GM21381 (cell line): Measurements from ENCODE around the gene OTUD5.

ENCODE experiments used
- ATAC-seq: cut with Tn5 transposase; IDR thresholded peaks from one replicate; pipeline ENCODE4 v1.9.1; 2021; ENCODE audit warnings: mild to moderate bottlenecking, moderate library complexity; ENCODE audit not compliant: unreplicated experiment

Gene OTUD5

DNA sequence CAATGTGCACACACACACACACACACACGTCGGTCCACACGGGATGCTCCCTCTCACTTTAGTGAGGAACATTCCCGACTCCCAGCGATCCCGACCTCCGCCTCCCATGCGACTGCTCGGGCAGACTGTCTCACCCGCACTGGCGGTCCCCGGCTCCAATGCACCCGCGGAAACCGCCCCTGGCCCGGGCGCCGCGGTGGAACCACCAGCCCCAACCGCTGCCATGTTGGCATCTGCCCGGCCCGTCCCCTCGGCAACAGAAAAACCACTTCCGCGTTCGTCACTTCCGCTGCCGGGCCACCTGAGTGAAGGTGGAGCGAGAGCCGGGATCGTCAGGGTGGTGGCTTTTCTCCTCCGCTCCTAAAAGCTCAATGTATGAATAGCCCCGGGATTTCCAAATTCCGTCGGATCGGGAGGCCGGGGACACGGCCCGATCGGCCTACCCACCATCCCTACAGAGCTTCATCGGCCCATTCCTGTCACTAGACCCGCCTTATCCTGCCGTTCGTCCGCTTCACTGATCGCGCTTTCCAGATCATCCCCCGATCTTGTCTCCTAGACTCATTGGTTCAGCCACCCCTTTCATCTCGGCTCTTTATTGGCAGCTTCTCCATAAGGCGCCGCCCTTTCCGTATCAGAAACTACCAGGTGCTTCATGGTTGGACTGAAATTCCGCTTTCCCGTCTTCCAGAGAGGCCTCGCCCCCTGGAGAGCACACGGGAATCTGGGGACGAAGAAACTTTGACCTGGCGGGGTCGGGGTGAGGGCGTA is 45.8 kb downstream of the OTUD5 start, which contains the start of gene SLC35A2:
Gene SLC35A2 (minus strand): TSS at position 235 of the 771 bp plus-strand sequence. CDS start 10 bp downstream, at position 225.
- peak; percentile 68 for ATAC-seq

- no peak for ATAC-seq
Observed at GRCh38 chrX:48910926-48911411, 46.4 kb downstream of the OTUD5 start.

DNA sequence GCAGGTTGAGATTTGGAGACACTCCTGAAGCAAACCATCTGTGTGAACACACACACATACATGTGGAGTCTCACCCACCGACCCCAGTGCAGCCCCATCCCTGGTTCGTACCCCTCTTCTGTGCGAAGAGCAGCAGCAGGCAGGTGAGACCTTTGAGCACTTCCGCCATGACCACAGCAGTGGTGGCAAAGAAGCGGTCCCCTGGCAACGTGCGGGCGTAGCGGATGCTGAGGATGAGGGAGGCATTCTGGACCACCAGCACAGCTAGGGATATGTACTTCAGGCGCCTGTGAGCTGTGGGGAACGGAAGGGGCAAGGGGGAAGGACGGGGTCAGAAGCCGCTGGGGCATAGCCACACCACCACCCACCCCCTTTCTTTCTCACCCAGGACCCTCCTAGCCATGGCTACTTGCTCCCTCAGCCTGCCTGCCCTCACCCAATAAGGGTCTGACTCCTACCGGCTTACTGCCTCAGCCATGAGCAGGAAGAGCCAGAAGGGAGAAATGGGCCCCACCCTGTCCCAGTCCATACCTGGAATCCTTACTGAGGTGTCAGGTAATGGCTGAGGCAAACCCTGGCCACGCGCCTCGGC is 47.6 kb downstream of the OTUD5 start:
- no peak for ATAC-seq

DNA sequence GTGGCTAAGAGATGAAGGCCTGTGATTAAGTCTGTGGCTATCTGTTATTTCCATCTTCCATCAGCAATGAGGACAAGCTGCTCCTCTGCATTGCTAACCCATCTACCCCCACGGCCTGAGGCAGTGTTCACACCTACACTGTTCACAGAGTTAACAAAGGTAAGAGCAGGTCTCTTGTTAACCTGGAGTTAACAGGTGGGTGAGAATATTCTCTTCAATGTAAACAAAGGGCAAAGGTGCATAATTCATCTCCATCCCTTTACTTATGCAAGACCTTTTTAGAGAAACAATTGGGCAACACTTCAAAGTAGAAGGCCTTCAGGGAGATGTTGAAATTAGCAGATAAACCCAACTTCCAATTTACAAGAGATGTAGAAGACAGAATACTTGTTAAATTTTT is 48.8 kb downstream of the OTUD5 start:
- ATAC-seq = no peak

DNA sequence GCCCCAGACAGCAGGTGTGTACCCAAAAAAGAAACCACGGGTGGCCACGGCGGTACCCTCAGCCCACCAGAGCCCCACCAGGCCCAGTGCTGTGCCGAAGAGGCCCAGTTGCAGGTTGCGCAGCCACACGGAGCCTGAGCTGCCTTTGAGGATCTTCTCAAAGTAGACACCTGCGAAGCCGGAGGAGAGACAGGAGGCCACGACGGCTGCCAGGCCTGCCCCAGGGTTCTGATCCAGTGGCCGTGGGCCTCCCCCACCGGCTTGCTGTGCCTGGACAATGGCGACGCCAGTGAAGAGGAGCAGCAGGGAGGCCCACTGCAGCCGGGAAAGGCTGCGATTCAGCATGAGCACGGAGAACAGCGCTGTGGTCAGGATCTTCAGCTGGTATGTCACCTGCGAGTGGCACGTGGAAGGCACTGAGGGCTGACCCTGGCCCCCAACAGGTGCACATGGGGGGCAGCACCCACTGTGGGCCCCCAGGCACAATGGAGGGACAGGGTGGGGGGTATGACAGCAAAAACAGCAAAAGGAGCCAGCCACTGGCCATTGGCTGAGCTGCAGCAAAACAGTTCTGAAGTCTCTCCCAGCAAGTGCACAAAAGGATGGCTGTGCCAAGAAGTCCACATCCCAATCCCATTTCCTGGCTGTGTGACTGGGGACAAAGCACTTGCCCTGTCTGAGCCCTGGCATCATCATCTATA is 52.2 kb downstream of the OTUD5 start:
- no peak for ATAC-seq

GRCh38 chrX:48904626-48905025 is 52.8 kb downstream of the OTUD5 start:
- ATAC-seq = no peak

DNA sequence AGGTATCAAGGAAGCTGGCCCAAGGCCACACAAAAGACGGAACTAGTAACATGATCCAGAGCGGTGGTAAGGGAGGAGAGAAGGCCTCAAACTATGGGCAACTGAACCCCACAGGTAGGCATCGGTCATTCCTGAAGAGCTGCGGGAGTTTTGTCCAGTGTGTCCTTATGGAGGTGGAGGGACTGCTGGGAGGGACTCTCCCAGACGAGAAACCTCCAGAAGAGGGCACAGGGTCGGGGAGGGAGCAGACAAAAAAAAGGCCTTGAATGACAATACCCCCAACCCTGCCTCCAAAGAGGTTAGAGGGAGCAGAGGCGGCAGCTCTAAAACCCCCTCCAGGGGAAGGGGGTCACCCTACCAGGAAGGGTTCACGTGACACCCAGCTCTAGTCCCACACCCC is 53.2 kb downstream of the OTUD5 start:
- no peak for ATAC-seq

DNA sequence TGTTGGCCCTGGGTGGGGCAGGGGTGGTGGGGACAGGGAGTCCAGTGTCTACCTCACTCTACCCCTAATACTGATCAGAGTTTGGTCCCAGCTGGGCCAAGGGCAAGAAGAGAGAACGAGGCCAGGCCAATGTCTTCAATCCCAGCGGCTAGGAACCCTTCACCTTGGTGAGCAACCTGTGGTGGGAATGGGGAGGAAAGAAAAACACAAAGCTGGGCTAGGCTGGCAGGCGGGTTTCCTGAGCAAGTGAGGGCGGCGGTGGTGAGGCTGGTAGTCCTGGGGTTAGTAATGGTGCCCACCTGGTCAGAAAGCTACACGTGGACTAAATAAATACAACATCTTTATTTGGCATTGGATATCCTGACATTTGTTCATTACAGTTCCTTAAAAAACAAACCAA is 54.1 kb downstream of the OTUD5 start:
- no peak for ATAC-seq

- ATAC-seq = no peak
Observed at GRCh38 chrX:48902776-48903175, 54.6 kb downstream of the OTUD5 start.

DNA sequence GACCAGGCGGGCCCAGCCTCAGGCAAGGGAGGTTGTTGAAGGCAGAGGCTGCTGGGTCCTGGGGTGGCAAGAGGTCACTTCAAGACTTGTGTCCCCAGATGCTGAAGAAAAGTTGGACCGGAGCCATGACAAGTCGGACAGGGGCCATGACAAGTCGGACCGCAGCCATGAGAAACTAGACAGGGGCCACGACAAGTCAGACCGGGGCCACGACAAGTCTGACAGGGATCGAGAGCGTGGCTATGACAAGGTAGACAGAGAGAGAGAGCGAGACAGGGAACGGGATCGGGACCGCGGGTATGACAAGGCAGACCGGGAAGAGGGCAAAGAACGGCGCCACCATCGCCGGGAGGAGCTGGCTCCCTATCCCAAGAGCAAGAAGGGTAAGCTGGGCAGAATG is 55.3 kb downstream of the OTUD5 start:
- no peak for ATAC-seq

DNA sequence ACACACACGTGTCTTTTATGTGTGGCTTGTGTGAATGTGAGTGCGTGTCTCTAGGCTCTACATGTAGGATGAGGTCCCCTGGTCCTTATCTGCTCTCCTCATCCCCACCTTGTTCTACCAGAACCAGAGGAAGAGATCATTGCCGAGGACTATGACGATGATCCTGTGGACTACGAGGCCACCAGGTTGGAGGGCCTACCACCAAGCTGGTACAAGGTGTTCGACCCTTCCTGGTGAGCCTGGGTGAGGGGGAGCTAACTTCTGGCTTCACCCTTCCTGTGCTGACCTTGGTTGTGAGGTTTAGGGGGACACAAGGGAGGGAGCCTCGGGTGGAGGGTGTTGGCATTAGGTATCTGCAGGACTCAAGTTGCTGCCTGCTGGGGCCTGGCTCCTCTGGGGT is 56.3 kb downstream of the OTUD5 start:
- ATAC-seq = no peak

DNA sequence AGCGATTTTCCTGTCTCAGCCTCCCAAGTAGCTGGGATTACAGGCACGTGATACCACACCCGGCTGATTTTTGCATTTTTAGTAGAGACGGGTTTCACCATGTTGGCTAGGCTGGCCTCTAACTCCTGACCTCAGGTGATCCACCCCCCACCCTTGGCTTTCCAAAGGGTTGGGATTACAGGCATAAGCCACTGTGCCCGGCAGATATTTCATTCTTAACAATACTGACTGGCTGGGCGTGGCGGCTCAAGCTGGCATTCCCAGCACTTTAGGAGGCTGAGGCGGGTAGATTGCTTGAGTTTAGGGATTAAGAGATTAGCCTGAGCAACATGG is 58.4 kb downstream of the OTUD5 start:
- ATAC-seq = no peak

DNA sequence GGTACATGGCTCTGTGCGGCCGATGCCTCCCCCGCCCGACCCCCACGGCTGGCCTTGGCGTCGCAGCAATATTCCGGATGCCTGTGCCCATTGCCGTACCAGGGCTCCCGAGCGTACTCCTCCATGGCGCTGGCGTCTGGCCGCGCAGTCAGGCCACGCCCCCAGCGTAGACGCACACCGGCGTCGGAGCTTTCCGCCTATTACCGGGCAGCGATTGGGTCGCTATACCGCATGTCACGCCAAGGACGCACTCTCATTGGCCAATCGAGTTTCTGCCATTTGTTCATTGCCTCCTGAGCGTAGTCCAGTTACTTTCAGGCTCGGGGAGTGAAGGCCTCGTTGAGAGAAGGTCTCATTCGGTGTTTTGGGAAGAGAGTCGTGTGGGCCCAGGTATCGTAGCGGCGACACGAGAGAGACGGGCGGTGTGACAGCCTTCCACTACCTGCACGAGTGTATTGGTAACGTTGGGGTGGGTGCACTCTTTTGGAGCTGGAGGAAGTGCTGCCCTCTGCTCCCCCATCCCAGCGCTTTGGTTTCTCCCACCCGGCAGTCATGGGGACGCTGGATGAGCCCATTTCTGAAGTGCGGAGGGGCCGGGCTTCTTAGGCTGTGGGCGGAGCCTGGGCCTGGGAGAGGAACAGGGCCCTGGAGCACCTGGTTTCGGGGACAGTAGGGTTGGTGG is 59.6 kb downstream of the OTUD5 start, which contains the start of the genes PQBP1 and TIMM17B:
Gene PQBP1 (plus strand): TSS at position 306 of the 682 bp plus-strand sequence. CDS start 580 bp downstream, outside the sequence.
Gene TIMM17B (minus strand): TSS at position 144 of the 682 bp plus-strand sequence. CDS start 19 bp downstream, at position 125.
- ATAC-seq = peak; percentile 90

DNA sequence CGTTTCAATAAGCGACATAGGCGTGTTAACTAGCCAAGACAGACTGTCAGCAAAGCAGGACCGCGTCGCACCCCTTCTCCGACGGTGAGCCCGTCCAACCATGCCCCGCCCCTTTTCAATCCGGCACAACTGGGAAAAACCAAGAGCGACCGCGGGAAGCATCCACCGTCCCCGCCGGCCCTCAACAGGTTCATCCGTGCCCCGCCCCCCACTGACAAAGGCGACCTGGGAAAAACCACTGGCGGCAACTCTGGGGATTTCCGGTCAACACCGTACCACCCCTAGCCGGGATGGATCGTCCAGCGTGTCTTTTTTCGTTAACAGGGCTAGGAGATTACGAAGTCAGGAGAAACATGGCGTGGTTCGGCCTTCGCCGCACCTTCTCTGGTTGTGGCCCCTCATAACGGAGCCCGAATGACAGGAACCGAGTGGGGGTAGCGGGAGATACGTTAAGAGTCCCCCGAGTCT is 60.2 kb downstream of the OTUD5 start:
- ATAC-seq = peak; percentile 16

DNA sequence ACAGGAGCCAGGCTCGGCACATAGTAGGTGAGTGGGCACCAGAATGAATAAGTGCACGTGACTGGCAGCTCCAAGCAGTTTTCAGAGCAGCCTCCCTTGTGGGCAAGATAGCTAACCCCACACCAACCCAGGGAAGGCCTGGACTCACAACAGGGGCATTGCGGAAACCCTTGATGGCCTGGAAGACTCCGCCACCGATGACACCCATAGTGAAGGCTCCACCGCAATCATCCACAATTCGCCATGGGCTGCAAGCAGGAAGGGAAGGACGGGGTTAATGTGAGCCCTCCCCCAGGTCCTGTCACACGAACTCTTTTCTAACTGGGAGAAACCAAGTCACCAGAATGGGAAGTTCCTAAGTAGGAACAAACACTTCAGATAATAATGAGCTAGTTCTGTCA is 60.8 kb downstream of the OTUD5 start:
- ATAC-seq = no peak

GRCh38 chrX:48894891-48895290 is 62.5 kb downstream of the OTUD5 start:
- no peak for ATAC-seq

DNA sequence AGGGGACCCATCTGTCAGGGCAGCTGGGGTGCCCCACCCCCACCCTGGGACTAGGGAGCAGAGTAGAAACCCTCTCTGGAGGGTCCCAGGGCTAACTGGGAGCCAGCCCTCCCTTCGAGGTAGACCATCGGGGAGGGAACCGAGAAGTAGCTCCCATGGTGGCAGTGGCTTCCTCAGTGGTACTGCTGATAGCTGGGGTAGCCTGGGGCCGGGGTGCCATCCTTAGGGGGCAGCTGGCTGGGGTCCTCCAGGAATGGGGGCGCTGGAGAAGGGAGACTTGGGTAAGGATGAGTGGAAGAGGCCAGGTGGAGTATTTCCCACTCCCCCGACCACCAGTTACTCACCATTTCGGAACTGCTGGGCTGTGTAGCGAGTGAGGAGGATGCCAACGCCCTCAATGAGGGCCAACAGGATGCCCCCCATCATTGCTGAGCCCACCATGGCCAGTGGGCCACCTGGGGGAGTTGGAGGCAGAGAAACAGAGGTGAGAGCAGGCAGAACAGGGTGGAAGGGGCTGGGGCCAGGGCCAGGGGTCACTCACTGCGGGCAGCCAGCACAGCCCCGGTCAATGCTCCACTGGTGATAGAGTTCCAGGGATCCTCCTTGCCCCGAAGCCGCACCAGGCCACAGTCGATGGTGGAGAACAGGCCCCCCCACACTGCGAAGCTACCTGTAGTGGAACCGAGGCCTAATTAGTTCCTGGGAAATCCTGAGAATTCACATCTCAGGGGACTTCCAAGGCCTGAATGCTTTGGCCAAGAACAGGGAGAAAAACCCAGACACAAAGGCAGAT is 63.7 kb downstream of the OTUD5 start:
- no peak for ATAC-seq

- no peak for ATAC-seq
Observed at GRCh38 chrX:48892896-48893295, 64.5 kb downstream of the OTUD5 start.

DNA sequence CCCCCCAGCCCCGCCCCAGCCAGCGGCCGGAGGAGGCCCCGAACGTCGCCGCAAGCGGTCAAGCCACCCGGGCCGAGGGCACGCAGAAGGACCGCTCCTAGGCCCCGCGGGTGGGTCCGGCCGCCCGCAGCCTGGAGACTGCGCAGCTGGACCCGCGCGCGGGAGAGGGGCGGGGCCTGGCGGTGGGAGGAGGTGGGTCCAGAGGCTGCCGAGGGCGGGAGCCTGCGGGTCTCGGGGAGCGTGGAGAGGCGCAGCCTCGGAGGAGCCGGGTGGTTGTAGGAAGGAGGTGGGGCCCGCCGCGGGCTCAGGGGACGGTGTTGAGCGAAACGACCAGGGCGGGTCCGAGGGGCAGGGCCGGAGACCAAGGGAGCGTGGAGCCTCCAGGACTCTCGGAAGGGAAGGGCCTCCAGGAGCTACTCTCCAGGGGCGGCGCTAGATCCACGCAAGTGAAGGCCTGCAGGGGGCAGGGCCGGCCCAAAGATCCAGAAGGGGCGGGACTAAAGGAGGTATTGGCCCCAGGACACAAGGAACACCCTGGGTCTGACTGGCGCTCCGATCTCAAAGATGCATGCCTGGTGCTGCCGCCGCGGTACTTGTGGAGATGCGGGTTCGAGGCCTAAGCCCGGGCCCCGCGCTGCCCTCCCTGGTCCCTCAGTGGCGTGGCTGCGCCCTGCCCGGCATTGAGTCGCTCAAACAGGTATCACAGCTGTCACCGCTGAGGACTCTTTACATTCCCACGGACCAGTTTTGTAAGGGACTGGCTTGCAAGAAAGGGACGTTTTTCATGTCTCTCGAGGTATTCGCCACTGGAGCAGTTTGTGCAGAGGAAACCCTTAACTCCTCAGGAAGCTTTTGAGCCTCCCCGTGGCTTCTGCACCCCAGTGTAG is 65.8 kb downstream of the OTUD5 start:
- peak; percentile 80 for ATAC-seq
